GM10847 (cell line): ENCODE data around the gene GCSAM.

ENCODE experiments used
- POLR2A ChIP-seq: IDR thresholded peaks from 2 replicates; pipeline ENCODE4 v1.6.1; 2011; ENCODE audit not compliant: insufficient read length; ENCODE audit errors: extremely low read depth

The GCSAM gene

DNA sequence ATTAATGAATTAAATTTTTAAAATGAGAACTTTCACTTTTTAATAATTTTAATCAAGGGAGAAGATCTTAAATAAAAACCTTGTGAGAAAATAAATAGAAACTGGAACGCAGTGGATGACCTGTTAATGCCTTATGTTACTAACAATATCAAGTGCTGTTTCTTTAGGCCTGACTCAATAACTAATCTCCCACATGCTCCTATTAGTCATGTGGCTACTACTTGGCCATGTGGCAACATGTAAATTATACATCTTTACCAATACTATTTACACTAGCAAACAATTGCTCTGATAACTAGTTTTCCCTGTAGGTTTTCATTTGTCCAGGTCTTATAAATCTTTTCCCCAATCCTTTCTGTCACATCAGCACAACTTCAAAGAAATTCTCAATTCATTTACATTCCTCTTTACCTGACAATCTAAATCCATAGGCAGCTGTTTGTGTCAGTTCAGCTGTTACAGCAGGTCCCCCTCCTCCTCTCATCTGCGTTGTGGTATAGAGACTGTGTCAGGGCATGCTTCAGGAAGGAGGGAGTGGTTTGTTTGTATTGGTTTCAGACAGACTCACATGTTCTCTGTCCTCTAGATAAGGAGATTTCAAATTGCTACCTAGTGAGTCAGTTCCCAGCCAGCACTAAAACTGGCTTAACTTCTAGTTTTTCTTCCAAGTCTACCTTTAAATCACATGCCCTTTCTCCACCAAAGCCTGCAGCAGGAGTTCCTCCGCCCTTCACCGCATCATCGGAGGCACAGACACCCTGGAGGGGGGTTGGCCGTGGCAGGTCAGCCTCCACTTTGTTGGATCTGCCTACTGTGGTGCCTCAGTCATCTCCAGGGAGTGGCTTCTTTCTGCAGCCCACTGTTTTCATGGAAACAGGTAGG, 58.2 kb downstream of the GCSAM start:
- no peak for TF ChIP-seq POLR2A

- no peak for TF ChIP-seq POLR2A
Measured at GRCh38 chr3:112074006-112074405, 59.0 kb downstream of the GCSAM start.
